GM18951 (cell line): ENCODE results near the gene KRTAP8-1.

Experiments
- POLR2A ChIP-seq: IDR thresholded peaks from 4 replicates; pipeline ENCODE4 v1.6.1; 2011; ENCODE audit warnings: mild to moderate bottlenecking; ENCODE audit not compliant: insufficient read length, insufficient read depth; ENCODE audit errors: extremely low read depth
- in situ Hi-C: fragments of 300-500 bp; cut with MboI; formaldehyde crosslinking; loops from one replicate; pipeline ENCODE4 v1.12.0; 2022; ENCODE audit warnings: low sequenced_read_pairs, mixed read lengths, inconsistent platforms; ENCODE audit not compliant: unreplicated experiment

The KRTAP8-1 gene, protein sequence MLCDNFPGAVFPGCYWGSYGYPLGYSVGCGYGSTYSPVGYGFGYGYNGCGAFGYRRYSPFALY

DNA sequence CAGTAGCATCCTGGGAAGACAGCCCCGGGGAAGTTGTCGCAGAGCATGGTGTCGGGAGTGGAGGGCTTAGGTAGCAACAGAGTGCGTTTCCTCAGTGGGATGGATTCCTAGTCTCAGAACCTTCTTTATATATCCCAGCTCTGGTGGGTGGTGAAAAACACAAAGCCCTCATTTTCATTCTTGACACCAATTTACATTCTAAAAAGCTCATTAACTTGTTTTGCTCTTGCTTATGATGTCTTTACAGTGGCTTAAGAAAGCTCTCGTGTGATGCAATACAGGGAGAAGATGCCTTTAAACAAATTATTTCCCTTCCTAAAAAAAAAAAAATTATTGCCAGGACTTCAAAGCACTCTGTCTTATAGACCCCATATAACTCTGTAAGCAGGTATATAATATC is at the start of gene KRTAP8-1:
KRTAP8-1 (minus strand) TSS at position 101 of the 400 bp plus-strand sequence; CDS start at position 47, 54 bp downstream.
- TF ChIP-seq POLR2A, result no peak
- in situ Hi-C loops, result no loop called here

DNA sequence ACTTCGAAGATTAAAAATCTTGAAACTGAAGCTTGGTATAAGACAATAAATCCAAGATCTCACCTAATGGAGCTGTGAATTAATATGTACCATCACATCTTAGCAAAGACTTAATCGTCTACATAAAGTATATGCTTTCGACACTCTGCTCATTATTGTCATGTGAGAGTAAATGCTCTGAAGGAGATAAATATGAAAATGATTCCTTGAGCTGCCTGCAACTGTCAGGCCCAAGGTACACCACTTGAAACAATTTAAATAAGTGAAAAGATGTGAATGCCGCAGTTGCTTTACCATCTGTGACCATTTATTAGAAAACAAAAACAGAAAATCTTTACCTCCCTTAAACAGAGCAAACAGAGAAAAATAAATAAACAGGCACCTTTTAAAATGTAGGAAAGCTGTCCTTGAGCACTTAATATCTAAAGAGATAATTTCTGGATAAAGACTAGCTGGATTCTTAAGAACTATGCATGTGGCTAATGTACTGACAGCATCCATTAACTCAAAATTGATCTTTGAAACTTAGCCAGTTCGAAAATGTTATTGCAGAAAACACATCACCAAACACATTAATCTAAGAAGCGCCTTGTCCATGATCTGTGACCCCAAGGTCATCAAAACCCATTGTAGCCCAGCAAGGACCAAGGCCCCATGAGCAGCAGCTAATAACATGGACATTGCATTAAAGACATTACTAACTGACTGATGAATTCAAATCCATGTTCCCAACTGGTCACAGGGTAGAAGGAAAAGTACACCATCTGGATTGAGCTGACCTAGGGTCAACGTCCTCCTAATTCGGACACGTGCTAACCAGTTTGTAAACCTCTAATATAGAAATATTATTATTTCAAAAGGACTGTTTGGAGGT is 34.8 kb upstream of the KRTAP8-1 start:
- in situ Hi-C loops, result no loop called here
- no peak for TF ChIP-seq POLR2A

DNA sequence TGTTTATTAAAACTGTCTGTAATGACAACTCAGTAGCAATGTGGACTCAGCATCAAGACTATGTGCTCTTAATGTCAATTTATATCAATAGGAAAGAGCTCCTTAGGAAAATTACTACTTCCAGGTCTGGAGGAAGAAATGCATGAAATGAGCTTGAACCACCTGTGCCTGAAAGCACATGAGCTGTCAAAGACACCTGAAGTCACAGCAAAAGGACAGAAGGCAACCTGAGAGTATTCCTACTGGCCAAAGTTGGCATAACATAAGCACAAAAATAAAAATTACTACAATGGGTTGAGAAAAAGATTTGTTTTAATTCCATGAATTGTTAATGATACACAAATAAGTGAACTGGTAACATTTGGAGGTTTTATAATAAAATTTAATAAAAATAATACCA is 29.9 kb upstream of the KRTAP8-1 start:
- no peak for TF ChIP-seq POLR2A
- in situ Hi-C loops, result no loop called here

DNA sequence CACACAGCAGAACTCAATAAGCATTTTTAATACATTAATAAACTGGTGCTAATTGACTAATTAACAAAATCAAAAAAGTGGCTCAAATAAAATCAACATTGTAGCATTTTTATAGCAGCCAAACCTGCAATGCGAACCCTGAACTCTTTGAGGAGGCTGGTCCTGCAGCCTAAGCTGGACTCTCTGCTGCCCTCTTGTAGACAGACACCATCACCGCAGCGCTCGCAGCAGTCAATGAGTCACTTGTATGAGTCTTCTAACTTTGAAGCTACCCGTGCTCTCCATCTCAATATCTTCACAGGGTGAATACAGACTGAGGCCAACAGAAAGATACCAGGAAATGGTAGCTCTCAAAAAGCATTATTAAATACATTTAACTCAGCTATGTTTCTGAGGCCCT is 26.2 kb upstream of the KRTAP8-1 start:
- no peak for TF ChIP-seq POLR2A
- in situ Hi-C loops, result loop anchor here (10.0 kb wide), 1 partner anchor 245 kb away; no protein-coding TSS in a partner anchor

DNA sequence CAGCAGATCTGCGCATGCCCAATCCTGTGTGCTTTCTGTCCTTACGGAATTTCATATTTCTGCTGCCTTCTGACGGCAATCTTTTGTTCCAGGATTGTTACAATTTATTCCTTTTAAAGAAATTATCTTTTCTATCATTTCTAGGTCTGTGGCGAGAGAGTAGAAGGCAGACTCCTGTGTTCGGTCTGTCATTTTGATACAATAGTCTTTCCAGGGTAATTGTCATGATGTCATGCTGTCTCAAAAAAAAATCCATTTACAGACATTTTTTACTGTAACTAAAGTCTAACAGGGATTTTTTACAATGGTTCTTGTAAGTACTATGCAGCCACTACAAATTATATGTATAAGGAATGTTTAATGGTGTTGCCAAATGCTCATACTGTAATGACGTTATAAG is 25.5 kb upstream of the KRTAP8-1 start:
- in situ Hi-C loops, result loop anchor here (10.0 kb wide), 1 partner anchor 246 kb away; no protein-coding TSS in a partner anchor
- TF ChIP-seq POLR2A, result no peak

DNA sequence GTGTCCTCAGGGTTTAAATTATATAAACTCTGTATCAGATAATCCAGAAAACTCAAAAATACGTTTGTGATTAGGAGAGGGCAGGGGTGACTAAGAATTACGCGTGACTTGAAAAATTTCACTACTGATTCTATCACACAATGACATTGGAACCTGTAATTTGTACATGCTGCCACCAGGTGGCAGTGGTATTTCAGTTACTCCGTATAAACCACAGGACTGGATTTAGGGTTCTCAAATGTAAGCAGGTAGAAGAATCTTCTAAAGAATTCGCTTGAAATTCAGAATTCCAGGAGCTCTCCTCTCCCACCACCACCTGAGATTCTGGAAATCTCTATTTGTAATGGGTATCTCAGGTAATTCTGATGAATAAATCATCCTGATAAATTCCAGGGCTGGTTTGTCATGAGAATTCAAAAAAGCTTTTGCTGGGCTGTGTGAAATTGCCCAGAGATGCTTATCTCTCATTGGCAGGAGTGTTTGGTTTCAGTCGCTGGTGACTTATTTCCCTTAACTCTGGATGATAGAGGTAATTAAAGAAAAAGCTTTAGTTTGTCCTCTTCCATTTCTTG is 18.2 kb upstream of the KRTAP8-1 start:
- in situ Hi-C loops, result loop anchor here (10.0 kb wide), 1 partner anchor 254 kb away; no protein-coding TSS in a partner anchor
- TF ChIP-seq POLR2A, result no peak

DNA sequence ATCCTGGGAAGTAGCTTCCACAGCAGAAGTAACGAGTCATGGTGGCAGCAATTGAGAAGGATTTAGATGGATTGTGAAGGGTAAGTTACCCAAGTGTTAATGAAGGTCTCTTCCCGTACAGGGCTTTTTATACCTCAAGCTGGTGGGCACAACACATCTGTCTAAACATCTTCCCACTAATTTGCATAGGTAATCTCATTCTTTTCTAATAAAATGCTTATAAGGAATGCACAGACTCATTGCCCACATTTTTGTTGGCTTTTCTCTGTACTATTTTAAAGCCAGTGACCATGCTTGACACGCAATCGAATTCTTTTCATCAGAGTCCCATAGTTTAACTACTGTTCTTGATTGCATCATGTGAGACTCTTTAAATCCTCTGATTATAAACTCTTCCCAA is 16.6 kb upstream of the KRTAP8-1 start, which contains the start of gene KRTAP7-1:
KRTAP7-1 (minus strand) TSS at position 101 of the 400 bp plus-strand sequence; CDS start at position 40, 61 bp downstream.
- in situ Hi-C loops, result loop anchor here (10.0 kb wide), 1 partner anchor 255 kb away; no protein-coding TSS in a partner anchor
- TF ChIP-seq POLR2A, result no peak

DNA sequence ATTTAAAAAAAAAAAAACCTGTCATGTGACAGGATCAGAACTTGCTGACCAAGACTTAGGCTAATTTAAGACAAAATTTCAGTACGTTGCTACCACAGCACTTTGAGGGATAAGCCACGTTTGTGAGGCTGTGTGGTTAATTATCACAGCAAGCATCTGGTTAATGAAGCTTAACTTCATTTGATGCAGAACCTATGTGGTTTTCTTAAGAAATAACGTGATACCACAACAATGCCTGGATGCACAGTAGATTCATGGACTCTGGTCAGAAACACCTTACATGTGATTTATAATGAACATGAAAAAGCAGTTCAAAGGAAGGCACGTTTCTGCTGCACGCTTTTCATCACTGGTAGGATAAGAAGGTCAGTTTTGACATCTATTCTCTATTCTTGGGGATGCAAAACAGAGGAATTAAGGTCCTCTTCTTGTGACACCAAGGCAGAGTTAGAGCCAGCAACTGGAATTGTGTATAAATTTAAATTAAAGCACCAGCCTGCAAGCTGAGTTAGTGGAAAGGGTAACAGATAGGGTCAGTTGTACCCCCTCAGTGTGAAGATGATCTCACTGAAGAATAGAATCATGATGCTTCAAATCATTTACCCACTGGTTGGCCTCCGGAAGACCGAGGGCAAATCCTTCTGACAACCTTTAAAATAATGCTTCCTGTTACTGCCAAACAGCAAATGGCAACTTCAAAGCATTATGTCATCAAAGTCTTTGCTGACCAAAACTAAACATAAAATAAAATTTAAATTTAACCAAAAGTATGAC is 6.0 kb upstream of the KRTAP8-1 start:
- in situ Hi-C loops, result no loop called here
- no peak for TF ChIP-seq POLR2A

DNA sequence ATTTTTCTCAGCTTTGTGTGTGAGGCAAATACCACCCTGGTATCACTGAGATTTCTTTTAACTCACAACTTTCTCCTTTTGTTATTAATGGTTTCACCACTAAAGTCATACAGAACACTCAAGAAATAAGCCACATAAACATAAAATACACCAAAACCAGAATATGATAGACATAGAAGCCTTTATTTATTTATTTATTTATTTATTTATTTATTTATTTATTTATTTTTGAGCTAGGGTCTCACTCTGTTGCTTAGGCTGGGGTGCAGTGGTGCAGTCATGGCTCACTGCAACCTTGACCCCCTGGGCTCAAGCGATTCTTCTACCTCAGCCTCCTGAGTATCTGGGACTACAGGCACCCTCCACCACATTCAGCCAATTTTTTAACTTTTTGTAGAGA is 12.5 kb downstream of the KRTAP8-1 start:
- no peak for TF ChIP-seq POLR2A
- in situ Hi-C loops, result no loop called here

DNA sequence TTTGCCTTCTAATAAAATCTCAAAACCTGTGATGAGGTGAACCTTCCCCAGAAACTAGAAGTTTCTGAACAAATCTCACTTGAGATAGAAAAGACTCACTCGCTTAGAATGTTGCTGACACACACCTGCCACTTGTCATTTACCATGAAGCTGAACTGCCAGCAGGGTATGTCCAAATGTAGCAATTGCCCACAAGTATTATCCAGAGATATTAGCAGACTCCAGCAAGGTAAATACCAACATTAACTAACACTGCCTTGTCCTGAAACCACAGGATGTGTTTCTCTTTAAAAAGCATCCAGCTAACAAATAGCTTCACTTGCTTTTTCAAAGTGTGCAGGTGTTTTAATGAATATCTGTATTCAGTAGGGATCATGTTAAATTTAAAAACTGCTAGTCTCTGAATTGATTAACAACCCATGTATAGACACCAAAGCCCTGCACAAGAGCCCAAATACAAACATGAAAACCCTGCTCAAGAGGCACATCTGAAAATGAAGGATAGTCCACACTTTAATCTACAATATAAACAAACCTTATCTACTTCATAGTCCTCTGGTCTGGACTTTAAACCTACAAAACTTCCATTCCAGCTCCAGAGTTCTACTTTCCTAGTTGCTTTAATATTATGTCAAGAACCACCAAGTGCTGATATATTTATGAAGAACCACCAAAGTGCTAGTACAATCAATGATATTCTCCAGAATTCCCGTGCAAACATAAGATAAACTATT is 19.3 kb downstream of the KRTAP8-1 start:
- in situ Hi-C loops, result no loop called here

DNA sequence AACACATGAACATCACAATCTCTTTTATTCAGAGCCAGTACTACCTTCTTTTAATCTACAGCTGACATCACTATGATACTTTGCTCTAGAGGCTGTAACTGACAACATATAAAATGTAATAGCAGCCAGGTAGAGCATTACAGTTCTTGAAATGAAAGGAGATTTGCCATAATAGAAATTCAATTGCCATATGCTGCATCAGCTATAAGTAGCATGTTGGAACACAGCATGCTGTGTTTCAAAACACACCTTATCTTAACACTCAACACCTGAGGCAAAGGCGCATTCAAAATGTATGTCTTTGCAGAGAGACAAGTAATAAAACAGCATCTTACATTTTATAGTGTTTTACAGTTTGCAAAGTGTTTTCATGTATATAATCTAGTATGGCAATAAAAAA is 33.8 kb downstream of the KRTAP8-1 start:
- no peak for TF ChIP-seq POLR2A
- in situ Hi-C loops, result no loop called here

More for the DNA sequence above, 19.3 kb downstream of the KRTAP8-1 start:
- no peak for TF ChIP-seq POLR2A

DNA sequence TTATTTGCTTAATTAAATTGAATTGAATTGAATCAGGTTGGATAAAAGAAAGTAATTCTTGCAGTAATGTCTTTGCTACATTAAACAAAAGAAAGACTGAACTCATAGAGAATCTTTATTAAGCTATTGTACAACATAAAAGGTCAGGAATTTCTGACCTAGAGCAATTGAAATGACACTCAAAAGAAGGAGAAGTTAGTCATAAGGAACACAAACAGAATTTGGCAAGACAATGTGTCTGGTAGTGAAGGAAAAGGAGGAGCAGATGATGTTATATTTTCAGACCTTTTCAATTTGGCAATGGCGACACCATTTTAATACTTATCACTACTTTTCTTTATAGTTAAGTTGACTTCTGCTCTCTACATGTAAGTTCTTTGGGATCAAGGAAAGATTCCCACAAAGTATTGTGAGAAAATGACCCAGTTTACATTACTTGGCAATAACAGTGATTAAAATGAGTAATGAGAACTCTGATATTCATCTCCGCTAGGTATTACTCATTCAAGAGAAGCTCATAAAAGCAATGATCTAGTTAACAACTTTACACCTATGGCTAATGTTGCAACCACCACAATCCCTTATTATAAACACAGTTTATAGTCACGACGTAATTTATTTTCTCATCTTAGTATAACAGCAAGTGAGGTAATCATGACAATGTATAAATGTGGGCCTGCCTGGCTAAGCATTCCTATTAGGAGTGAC is 43.2 kb downstream of the KRTAP8-1 start:
- TF ChIP-seq POLR2A, result no peak
- in situ Hi-C loops, result no loop called here
